HEK293 (cell line): ENCODE data around the gene EDEM2.

Source experiments
- CTCF ChIP-seq: fragments of 450-650 bp; formaldehyde crosslinking; IDR thresholded peaks from 2 replicates; pipeline ENCODE4 v1.5.1; 2016; ENCODE audit warnings: missing biosample characterization, missing genetic modification characterization
- MEIS1 ChIP-seq: sonication (generic); formaldehyde crosslinking; IDR thresholded peaks from 2 replicates; pipeline ENCODE4 v1.8.1; 2022; ENCODE audit warnings: missing genetic modification reagents, mild to moderate bottlenecking, borderline replicate concordance
- REST ChIP-seq: fragments of 450-650 bp; formaldehyde crosslinking; IDR thresholded peaks from 2 replicates; pipeline ENCODE4 v1.5.1; 2016; ENCODE audit warnings: missing biosample characterization, missing genetic modification characterization
- SP7 ChIP-seq: fragments of 450-650 bp; formaldehyde crosslinking; IDR thresholded peaks from 2 replicates; pipeline ENCODE4 v1.5.1; 2016; ENCODE audit warnings: missing biosample characterization, missing genetic modification characterization
- YY1 ChIP-seq: fragments of 450-650 bp; formaldehyde crosslinking; IDR thresholded peaks from 2 replicates; pipeline ENCODE4 v1.5.1; 2018; ENCODE audit warnings: missing biosample characterization, missing genetic modification characterization
- ZNF138 ChIP-seq: fragments of 450-650 bp; formaldehyde crosslinking; IDR thresholded peaks from 2 replicates; pipeline ENCODE4 v1.5.1; 2016; ENCODE audit warnings: missing biosample characterization, missing genetic modification characterization, borderline replicate concordance
- ZNF19 ChIP-seq: fragments of 450-650 bp; formaldehyde crosslinking; IDR thresholded peaks from 2 replicates; pipeline ENCODE4; 2016; ENCODE audit warnings: missing biosample characterization, missing genetic modification characterization, low read depth
- ZNF274 ChIP-seq, 2 experiments: fragments of 200-500 bp in 1 of 2; fragments of 450-650 bp in 1 of 2; sonication (Bioruptor generic) in 1 of 2; formaldehyde crosslinking in 1 of 2; IDR thresholded peaks; 2 replicates each; pipeline versions ENCODE4 v1.5.1 to v1.6.1; 2014 to 2016; ENCODE audit warnings: borderline replicate concordance in 1 of 2, inconsistent platforms in 1 of 2, low read length in 1 of 2, missing biosample characterization in 1 of 2, missing genetic modification characterization in 1 of 2
- ZNF292 ChIP-seq: fragments of 450-650 bp; formaldehyde crosslinking; IDR thresholded peaks from 2 replicates; pipeline ENCODE4 v1.5.1; 2016; ENCODE audit warnings: low read depth, missing biosample characterization, missing genetic modification characterization, borderline replicate concordance
- ZNF324 ChIP-seq: fragments of 450-650 bp; formaldehyde crosslinking; IDR thresholded peaks from 2 replicates; pipeline ENCODE4 v1.5.1; 2016; ENCODE audit warnings: missing biosample characterization, missing genetic modification characterization
- ZNF449 ChIP-seq: fragments of 450-650 bp; formaldehyde crosslinking; IDR thresholded peaks from 2 replicates; pipeline ENCODE4 v1.5.1; 2017; ENCODE audit warnings: missing biosample characterization, mild to moderate bottlenecking, missing genetic modification characterization, moderate library complexity
- ZNF48 ChIP-seq: fragments of 450-650 bp; formaldehyde crosslinking; IDR thresholded peaks from 2 replicates; pipeline ENCODE4 v1.5.1; 2016; ENCODE audit warnings: missing biosample characterization, missing genetic modification characterization
- ZNF830 ChIP-seq: fragments of 450-650 bp; IDR thresholded peaks from 2 replicates; pipeline ENCODE4 v1.5.0; 2018; ENCODE audit warnings: missing biosample characterization, missing genetic modification characterization, low read depth, mild to moderate bottlenecking, moderate library complexity
- ZSCAN18 ChIP-seq: fragments of 450-650 bp; formaldehyde crosslinking; IDR thresholded peaks from 2 replicates; pipeline ENCODE4 v1.5.1; 2016; ENCODE audit warnings: missing biosample characterization, missing genetic modification characterization

- no peak; the same call in none of the 2 replicates for TF ChIP-seq ZNF324 (tag by site-specific recombination)
- TF ChIP-seq ZSCAN18 (tag by site-specific recombination) = peak; percentile 25; the same call in 1 of the 2 replicates
- no peak for TF ChIP-seq ZNF292
- TF ChIP-seq CTCF (tag by site-specific recombination) = peak; percentile 97
- no peak for TF ChIP-seq ZNF274 (IDR thresholded peaks at IDR 0.05; ENCODE audit: low read length)
- TF ChIP-seq ZNF274 (tag by site-specific recombination; IDR thresholded peaks at IDR 0.05; ENCODE audit: borderline replicate concordance) = no peak
- no peak for TF ChIP-seq ZNF48 (tag by site-specific recombination)
- TF ChIP-seq ZNF830 (tag by site-specific recombination) = no peak
- peak; percentile 84 for TF ChIP-seq YY1 (tag by site-specific recombination)
- TF ChIP-seq MEIS1 (CRISPR knock-in tag) = no peak
- TF ChIP-seq SP7 (tag by site-specific recombination) = peak; percentile 37; the same call in 1 of the 2 replicates
- TF ChIP-seq REST = no peak
- TF ChIP-seq ZNF449 = peak; percentile 40; the same call in 1 of the 2 replicates
- no peak for TF ChIP-seq ZNF138
- TF ChIP-seq ZNF19 (tag by site-specific recombination) = no peak
Observed at GRCh38 chr20:35092524-35093266, 54.4 kb downstream of the EDEM2 start, which contains the start of gene TRPC4AP.
